IPS DF 6.9 (cell line): ENCODE measurements around the gene MAML2.

Experiments used
- DNase-seq: peaks from one replicate; pipeline ENCODE4 v3.0.0-alpha.2; 2013; ENCODE audit warnings: low read depth, low spot score
- H3K27ac ChIP-seq: one replicate; pipeline ENCODE4 v1.5.1; 2013; ENCODE audit warnings: low read length, control low read depth
- H3K27me3 ChIP-seq: 2 replicates; pipeline ENCODE4 v1.6.1; 2013; ENCODE audit warnings: mild to moderate bottlenecking, low read length; ENCODE audit not compliant: control insufficient read depth, insufficient read depth
- H3K36me3 ChIP-seq: 2 replicates; pipeline ENCODE4 v1.6.1; 2013; ENCODE audit warnings: low read length; ENCODE audit not compliant: control insufficient read depth, insufficient read depth
- H3K4me1 ChIP-seq: 2 replicates; pipeline ENCODE4 v1.6.1; 2013; ENCODE audit warnings: low read length; ENCODE audit not compliant: control insufficient read depth, insufficient read depth
- H3K4me3 ChIP-seq: 2 replicates; pipeline ENCODE4 v1.5.1; 2013; ENCODE audit warnings: mild to moderate bottlenecking, low read length
- H3K9me3 ChIP-seq: 2 replicates; pipeline ENCODE4 v1.6.1; 2013; ENCODE audit warnings: low read length, inconsistent platforms; ENCODE audit not compliant: control insufficient read depth, insufficient read depth
- WGBS: extraction: QIAGEN DNeasy Blood & Tissue Kit; methylation state at CpG from one replicate; pipeline ENCODE4 v1.1.7; 2013; ENCODE audit warnings: mixed read lengths, missing lambda C conversion rate; ENCODE audit not compliant: insufficient read length, insufficient coverage; 5-methylcytosine and 5-hydroxymethylcytosine counted together

Gene MAML2

GRCh38 chr11:96339706-96340554, 3.1 kb downstream of the MAML2 start:
- Histone ChIP-seq H3K36me3 (no peaks in the 10 kb centered on the region), H3K4me3 (no peak overlapping the region), H3K4me1 (peaks cover 12% of the 10 kb centered on the region), H3K27me3 (no peaks in the 10 kb centered on the region), H3K27ac (no peak overlapping the region), H3K9me3 (no peaks in the 10 kb centered on the region)
- DNase-seq = no peak
- 100% methylated on average over 1 of the region's 7 CpGs for WGBS

GRCh38 chr11:96338910-96339705, 3.9 kb downstream of the MAML2 start:
- Histone ChIP-seq H3K36me3 (no peaks in the 10 kb centered on the region), H3K4me1 (peaks cover 14% of the 10 kb centered on the region), H3K9me3 (no peaks in the 10 kb centered on the region), H3K4me3 (no peak overlapping the region), H3K27me3 (no peaks in the 10 kb centered on the region), H3K27ac (no peak overlapping the region)
- no peak for DNase-seq
- WGBS = no CpG with 5 or more reads among the region's 13 CpGs

GRCh38 chr11:96337541-96338431, 5.2 kb downstream of the MAML2 start:
- no peak overlapping the region for H3K4me3 ChIP-seq
- no peaks in the 10 kb centered on the region for H3K36me3 ChIP-seq
- no peaks in the 10 kb centered on the region for H3K27me3 ChIP-seq
- no peak overlapping the region for H3K27ac ChIP-seq
- peaks cover 14% of the 10 kb centered on the region for H3K4me1 ChIP-seq
- H3K9me3 ChIP-seq = no peaks in the 10 kb centered on the region
- DNase-seq = no peak
- WGBS = no CpG with 5 or more reads among the region's 6 CpGs

GRCh38 chr11:96335388-96335787, 7.6 kb downstream of the MAML2 start:
- no peak overlapping the region for H3K4me3 ChIP-seq
- H3K9me3 ChIP-seq = no peaks in the 10 kb centered on the region
- WGBS = no CpG with 5 or more reads among the region's 4 CpGs
- no peaks in the 10 kb centered on the region for H3K27me3 ChIP-seq
- peaks cover 14% of the 10 kb centered on the region for H3K4me1 ChIP-seq
- no peaks in the 10 kb centered on the region for H3K36me3 ChIP-seq
- DNase-seq = no peak
- no peak overlapping the region for H3K27ac ChIP-seq

GRCh38 chr11:96334219-96334618, 8.8 kb downstream of the MAML2 start:
- H3K4me3 ChIP-seq = no peak overlapping the region
- no peak for DNase-seq
- H3K9me3 ChIP-seq = no peaks in the 10 kb centered on the region
- no CpG with 5 or more reads among the region's 4 CpGs for WGBS
- peaks cover 12% of the 10 kb centered on the region; the same call in 1 of the 2 replicates for H3K4me1 ChIP-seq
- H3K27ac ChIP-seq = no peak overlapping the region
- H3K36me3 ChIP-seq = no peaks in the 10 kb centered on the region
- no peaks in the 10 kb centered on the region for H3K27me3 ChIP-seq

- Histone ChIP-seq H3K4me1 (peaks cover 12% of the 10 kb centered on the region; the same call in 1 of the 2 replicates), H3K36me3 (no peaks in the 10 kb centered on the region), H3K27ac (no peak overlapping the region), H3K4me3 (no peak overlapping the region), H3K27me3 (no peaks in the 10 kb centered on the region), H3K9me3 (no peaks in the 10 kb centered on the region)
- whole genome bisulfite sequencing = no CpG with 5 or more reads among the region's 4 CpGs
- DNase-seq = no peak
Measured at GRCh38 chr11:96333191-96333719, 9.7 kb downstream of the MAML2 start.

- Histone ChIP-seq H3K27ac (no peak overlapping the region), H3K36me3 (no peaks in the 10 kb centered on the region), H3K9me3 (no peaks in the 10 kb centered on the region), H3K4me1 (peaks cover 10% of the 10 kb centered on the region; the same call in 1 of the 2 replicates), H3K27me3 (no peaks in the 10 kb centered on the region), H3K4me3 (no peak overlapping the region)
- DNase-seq = no peak
- WGBS = no CpG with 5 or more reads among the region's 8 CpGs
Measured at GRCh38 chr11:96332126-96332771, 10.7 kb downstream of the MAML2 start.

- peaks cover 10% of the 10 kb centered on the region; the same call in 1 of the 2 replicates for H3K4me1 ChIP-seq
- no peak for DNase-seq
- H3K27ac ChIP-seq = no peak overlapping the region
- H3K9me3 ChIP-seq = no peaks in the 10 kb centered on the region
- no CpG with 5 or more reads among the region's 7 CpGs for WGBS
- no peaks in the 10 kb centered on the region for H3K27me3 ChIP-seq
- H3K36me3 ChIP-seq = no peaks in the 10 kb centered on the region
- H3K4me3 ChIP-seq = no peak overlapping the region
Measured at GRCh38 chr11:96331699-96332116, 11.3 kb downstream of the MAML2 start.

GRCh38 chr11:96330511-96330859, 12.5 kb downstream of the MAML2 start:
- DNase-seq = no peak
- no peaks in the 10 kb centered on the region for H3K27me3 ChIP-seq
- no peak overlapping the region for H3K4me3 ChIP-seq
- no peaks in the 10 kb centered on the region for H3K36me3 ChIP-seq
- H3K9me3 ChIP-seq = no peaks in the 10 kb centered on the region
- H3K4me1 ChIP-seq = peaks cover 7% of the 10 kb centered on the region; the same call in 1 of the 2 replicates
- no CpG with 5 or more reads among the region's 4 CpGs for WGBS
- H3K27ac ChIP-seq = no peak overlapping the region
